ENCODE data around the gene CCDC89.
"Not testable (repeated sequence)": the region's sequence is repeated elsewhere in the genome, so short reads cannot be mapped to it uniquely, and the experiment has no call there.

The CCDC89 gene

GRCh38 chr11:85685125-85685819 is 723 bp downstream of the CCDC89 start:
- DNase-seq (ENCODE audit: low spot score), result no peak

GRCh38 chr11:85682330-85683305 is 3.4 kb downstream of the CCDC89 start:
- no peak for DNase-seq (ENCODE audit: low spot score)

- DNase-seq (ENCODE audit: low spot score), result no peak
Observed at GRCh38 chr11:85680897-85681296, 5.1 kb downstream of the CCDC89 start.

GRCh38 chr11:85679576-85679975 is 6.4 kb downstream of the CCDC89 start:
- DNase-seq (ENCODE audit: low spot score), result no peak

GRCh38 chr11:85673393-85673792 is 12.6 kb downstream of the CCDC89 start:
- DNase-seq (ENCODE audit: low spot score), result no peak

GRCh38 chr11:85672105-85672902 is 13.7 kb downstream of the CCDC89 start:
- no peak for DNase-seq (ENCODE audit: low spot score)

- not testable (repeated sequence) for DNase-seq (ENCODE audit: low spot score)
Observed at GRCh38 chr11:85670949-85671663, 14.9 kb downstream of the CCDC89 start.

GRCh38 chr11:85668157-85668556 is 17.8 kb downstream of the CCDC89 start:
- no peak for DNase-seq (ENCODE audit: low spot score)

GRCh38 chr11:85666687-85667086 is 19.3 kb downstream of the CCDC89 start:
- DNase-seq (ENCODE audit: low spot score), result no peak

GRCh38 chr11:85665733-85666132 is 20.3 kb downstream of the CCDC89 start:
- DNase-seq (ENCODE audit: low spot score), result no peak

GRCh38 chr11:85664615-85665481 is 21.1 kb downstream of the CCDC89 start, which contains the start of gene CREBZF:
Gene CREBZF, minus strand, starts transcription at chr11:85665129. Its CDS starts 254 bp downstream, at chr11:85664875.
- peak; percentile 97 for DNase-seq (ENCODE audit: low spot score)

- peak; percentile 83 for DNase-seq (ENCODE audit: low spot score)
Observed at GRCh38 chr11:85663753-85664614, 22.0 kb downstream of the CCDC89 start.

GRCh38 chr11:85663080-85663752 is 22.8 kb downstream of the CCDC89 start:
- DNase-seq (ENCODE audit: low spot score), result peak; percentile 22

GRCh38 chr11:85661972-85662664 is 23.9 kb downstream of the CCDC89 start:
- peak; percentile 20 for DNase-seq (ENCODE audit: low spot score)

- DNase-seq (ENCODE audit: low spot score), result no peak
Observed at GRCh38 chr11:85658180-85658579, 27.8 kb downstream of the CCDC89 start.

- no peak for DNase-seq (ENCODE audit: low spot score)
Observed at GRCh38 chr11:85656777-85657176, 29.2 kb downstream of the CCDC89 start.

GRCh38 chr11:85654343-85654742 is 31.7 kb downstream of the CCDC89 start:
- DNase-seq (ENCODE audit: low spot score), result not testable (repeated sequence)

GRCh38 chr11:85652786-85653447 is 33.1 kb downstream of the CCDC89 start:
- no peak for DNase-seq (ENCODE audit: low spot score)
